Sigmoid colon (tissue), 4 donors: ENCODE results near the gene SDR42E1.

Source experiments
- CTCF ChIP-seq, 4 experiments: fragments of 450-650 bp in 3 of 4; fragments of 200-600 bp in 1 of 4; IDR thresholded peaks; one replicate each; pipeline ENCODE4 v1.5.1; 2016 to 2019; ENCODE audit warnings: antibody characterized with exemption in 4 of 4, mild to moderate bottlenecking in 3 of 4, moderate library complexity in 2 of 4
- EP300 ChIP-seq, 4 donors: sonication (generic); formaldehyde crosslinking; IDR thresholded peaks; one replicate each; pipeline ENCODE4 v1.6.1; 2017; ENCODE audit warnings: antibody characterized with exemption in 4 of 4
- POLR2A ChIP-seq, 2 donors: fragments of 450-650 bp; IDR thresholded peaks; one replicate each; pipeline ENCODE4 v1.6.1; 2016; ENCODE audit warnings: antibody characterized with exemption in 2 of 2, mild to moderate bottlenecking in 2 of 2, moderate library complexity in 2 of 2
- POLR2AphosphoS5 ChIP-seq, 4 donors: sonication (generic); formaldehyde crosslinking; IDR thresholded peaks; one replicate each; pipeline ENCODE4 v1.6.1; 2017; ENCODE audit warnings: antibody characterized with exemption in 4 of 4

- TF ChIP-seq CTCF (IDR thresholded peaks at IDR 0.05) = no peak
- TF ChIP-seq POLR2A (IDR thresholded peaks at IDR 0.05) = no peak
- no peak for TF ChIP-seq EP300 (IDR thresholded peaks at IDR 0.05)
- no peak for TF ChIP-seq POLR2AphosphoS5 (IDR thresholded peaks at IDR 0.05)
Measured at GRCh38 chr16:82050909-82051357, 39.7 kb upstream of the SDR42E1 start.
